GM12874 (cell line): ENCODE results near the gene UCP2.

Experiments used
- TF ChIP-seq, protein P1 (sequence below): IDR thresholded peaks from 2 replicates; pipeline ENCODE4 v1.5.1; 2011; ENCODE audit warnings: low read depth, mild to moderate bottlenecking, control low read depth, low read length, moderate library complexity; ENCODE audit not compliant: insufficient read depth

Gene UCP2

DNA sequence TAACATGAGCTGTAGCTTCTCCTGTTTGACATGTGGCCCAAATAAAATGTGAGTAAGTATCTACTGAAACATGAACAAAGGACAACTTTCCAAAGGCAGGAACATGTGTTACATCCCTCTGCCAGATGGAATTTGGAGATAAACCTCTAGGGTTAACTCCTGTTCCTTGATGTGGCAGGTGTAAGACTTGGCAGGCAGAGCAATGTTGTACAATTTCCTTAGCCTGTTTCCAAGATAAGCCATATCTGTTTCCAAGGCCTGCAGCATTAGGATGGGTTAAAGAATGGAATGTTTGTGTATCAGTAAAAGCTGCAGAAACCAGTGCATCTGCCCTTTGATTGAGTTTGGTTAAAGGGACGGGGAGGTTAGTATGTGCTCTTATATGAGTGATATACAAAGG, 40.6 kb downstream of the UCP2 start:
- TF ChIP-seq, protein P1, sequence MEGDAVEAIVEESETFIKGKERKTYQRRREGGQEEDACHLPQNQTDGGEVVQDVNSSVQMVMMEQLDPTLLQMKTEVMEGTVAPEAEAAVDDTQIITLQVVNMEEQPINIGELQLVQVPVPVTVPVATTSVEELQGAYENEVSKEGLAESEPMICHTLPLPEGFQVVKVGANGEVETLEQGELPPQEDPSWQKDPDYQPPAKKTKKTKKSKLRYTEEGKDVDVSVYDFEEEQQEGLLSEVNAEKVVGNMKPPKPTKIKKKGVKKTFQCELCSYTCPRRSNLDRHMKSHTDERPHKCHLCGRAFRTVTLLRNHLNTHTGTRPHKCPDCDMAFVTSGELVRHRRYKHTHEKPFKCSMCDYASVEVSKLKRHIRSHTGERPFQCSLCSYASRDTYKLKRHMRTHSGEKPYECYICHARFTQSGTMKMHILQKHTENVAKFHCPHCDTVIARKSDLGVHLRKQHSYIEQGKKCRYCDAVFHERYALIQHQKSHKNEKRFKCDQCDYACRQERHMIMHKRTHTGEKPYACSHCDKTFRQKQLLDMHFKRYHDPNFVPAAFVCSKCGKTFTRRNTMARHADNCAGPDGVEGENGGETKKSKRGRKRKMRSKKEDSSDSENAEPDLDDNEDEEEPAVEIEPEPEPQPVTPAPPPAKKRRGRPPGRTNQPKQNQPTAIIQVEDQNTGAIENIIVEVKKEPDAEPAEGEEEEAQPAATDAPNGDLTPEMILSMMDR, result no peak

DNA sequence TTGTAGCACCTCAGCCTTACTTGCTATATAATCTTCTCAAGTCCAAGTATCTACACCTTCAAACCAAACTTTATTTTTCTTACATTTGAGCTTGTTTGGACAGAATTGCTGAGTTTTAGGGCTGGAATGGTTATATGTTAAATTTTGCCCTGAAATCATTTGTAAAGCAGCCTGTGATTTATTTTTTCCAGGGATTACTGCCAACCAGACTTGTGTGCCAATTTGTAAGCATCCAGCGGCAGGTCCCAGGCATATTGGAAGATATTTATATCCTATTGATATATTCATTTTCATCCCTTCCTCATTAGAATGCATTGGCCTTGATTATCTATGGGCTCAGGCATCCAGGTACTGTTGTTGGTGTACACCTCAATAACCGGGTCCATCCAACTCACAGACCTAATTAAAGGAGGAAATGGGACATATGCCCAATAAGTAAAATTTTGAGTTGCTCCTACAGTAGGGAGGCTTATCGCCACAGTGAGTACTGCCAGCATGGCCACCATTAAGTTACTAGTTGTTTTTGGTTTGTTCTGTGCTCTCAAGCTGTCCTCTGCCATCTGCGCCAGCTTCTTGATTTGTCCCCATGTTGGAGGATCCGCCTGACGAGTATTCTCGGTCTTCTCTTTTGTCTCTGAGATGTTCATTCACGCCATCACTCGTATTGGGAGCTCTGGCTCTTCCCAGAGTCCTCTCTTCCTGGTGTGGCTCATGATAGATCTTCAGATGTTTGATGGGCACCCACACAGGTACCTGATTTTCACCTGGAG, 41.7 kb downstream of the UCP2 start:
- TF ChIP-seq, protein P1, result no peak

DNA sequence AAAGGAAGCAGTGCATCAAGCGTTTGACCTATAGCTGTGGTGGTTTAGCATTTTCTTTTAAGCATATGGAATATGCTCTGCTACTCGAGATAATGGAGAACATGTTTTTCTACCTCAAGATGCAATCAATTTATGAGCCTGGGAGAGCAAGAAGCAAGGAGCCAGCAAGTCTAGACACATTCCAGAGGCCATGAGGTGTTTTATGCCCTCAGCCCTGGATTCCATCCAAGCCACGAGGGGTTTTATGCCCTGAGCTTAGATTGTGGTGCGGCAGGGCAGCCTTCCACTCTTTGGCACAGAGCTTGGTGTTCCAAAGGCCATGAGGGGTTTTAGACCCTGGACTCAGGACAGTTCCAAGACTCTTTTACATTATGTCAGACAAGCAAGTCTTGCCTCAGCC, 43.5 kb downstream of the UCP2 start:
- TF ChIP-seq, protein P1, result no peak

DNA sequence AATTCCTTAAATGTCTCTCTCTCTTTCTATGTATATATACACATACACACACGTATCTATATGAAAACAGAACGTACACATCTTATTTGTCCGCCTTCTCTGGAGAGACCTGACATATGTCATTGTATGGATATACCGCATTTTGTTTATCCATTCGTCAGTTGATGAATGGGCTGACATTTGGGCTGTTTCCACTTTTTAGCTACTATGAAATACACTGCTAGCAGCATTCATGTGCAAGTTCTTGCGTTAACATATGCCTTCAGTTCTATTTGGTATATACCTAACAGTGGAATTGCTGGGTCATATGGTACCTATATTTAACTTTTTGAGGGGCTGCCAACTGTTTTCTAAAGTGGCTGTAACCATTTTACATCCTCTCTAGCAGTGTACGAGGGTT, 49.9 kb downstream of the UCP2 start:
- TF ChIP-seq, protein P1, result no peak

DNA sequence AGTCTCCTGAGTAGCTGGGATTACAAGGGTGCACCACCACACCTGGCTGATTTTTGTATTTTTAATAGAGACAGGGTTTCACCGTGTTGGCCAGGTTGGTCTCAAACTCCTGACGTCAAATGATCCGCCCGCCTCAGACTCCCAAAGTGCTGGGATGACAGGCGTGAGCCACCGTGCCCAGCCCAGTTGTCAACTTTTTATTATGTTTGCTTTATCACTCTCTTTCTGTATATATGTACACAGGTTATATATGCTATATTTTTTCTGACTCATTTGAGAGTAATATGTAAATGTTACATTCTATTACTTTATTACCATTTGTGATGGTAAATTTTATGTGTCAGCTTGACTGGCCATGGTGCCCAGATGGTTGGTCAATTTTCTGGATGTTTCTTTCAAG, 50.7 kb downstream of the UCP2 start:
- TF ChIP-seq, protein P1, result no peak

DNA sequence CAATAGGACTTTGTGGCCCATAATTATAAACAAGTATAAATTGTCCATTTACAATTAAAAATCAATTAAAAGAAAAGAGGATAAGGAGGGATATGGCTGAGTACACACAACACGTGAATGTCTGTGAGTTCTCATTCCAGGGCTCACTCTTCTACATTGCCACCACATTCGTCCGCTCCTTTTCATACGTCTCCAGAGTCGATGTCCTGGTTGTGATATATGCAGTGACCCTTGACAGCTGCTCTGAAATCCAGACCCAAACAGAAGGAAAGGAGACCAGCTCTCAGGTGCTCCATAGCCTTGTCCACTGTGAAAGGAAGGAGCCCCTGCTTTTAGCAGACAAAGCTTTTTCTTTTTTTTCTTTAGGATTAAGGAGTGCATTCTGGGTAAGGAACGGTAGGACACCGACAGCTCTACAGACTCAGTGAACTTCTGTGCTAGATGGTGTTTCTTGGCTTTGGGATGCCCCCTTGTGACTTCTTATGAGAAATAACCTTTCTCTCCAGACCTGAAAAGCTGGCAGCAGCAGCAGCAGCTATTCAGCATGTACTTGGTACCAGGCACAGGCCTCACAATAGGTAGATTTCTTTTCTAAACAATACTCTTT, 51.5 kb downstream of the UCP2 start:
- TF ChIP-seq, protein P1, result peak; percentile 20; the same call in 1 of the 2 replicates

DNA sequence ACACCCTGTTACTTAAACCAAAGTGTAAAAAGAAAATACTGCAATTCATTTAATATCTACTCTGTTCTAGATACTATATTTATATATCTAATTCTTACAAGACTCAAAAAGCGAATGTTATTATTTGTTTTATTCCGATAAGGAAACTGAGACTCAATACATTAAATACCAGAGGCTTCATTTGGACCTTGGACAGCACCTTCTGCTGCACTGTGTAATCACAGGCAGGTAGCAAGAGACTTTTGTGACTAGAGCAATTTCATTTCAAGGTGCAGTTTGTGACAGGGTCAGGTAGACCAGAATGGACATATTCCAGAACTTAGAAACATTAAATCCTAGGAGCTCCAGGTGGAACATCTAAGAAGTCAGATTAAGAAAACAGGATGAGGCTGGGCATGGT, 53.3 kb downstream of the UCP2 start:
- TF ChIP-seq, protein P1, result no peak
